Mucosa of stomach (tissue), 1 donor: ENCODE data around the gene CACNA2D3.

Experiments used
- H3K27me3 ChIP-seq: one replicate; pipeline ENCODE4 v1.7.0; 2013; ENCODE audit warnings: mild to moderate bottlenecking, low read length; ENCODE audit not compliant: control insufficient read depth, insufficient read depth
- H3K36me3 ChIP-seq: one replicate; pipeline ENCODE4 v1.7.0; 2013; ENCODE audit warnings: low read length; ENCODE audit not compliant: control insufficient read depth, insufficient read depth
- H3K4me1 ChIP-seq: one replicate; pipeline ENCODE4 v1.7.0; 2013; ENCODE audit warnings: mild to moderate bottlenecking, low read length; ENCODE audit not compliant: control insufficient read depth, insufficient read depth
- H3K4me3 ChIP-seq: one replicate; pipeline ENCODE4 v1.7.0; 2013; ENCODE audit warnings: low read length
- H3K9ac ChIP-seq: one replicate; pipeline ENCODE4 v1.7.0; 2013; ENCODE audit warnings: mild to moderate bottlenecking, low read length, moderate library complexity
- H3K9me3 ChIP-seq: one replicate; pipeline ENCODE4 v1.7.0; 2013; ENCODE audit warnings: mild to moderate bottlenecking, low read length, moderate library complexity; ENCODE audit not compliant: control insufficient read depth
- donor health status: Pancreatic carcinoma.

The CACNA2D3 gene

GRCh38 chr3:54305409-54306099, 183.2 kb downstream of the CACNA2D3 start:
- no peaks in the 10 kb centered on the region for H3K4me1 ChIP-seq
- H3K9me3 ChIP-seq: no peaks in the 10 kb centered on the region
- H3K36me3 ChIP-seq: no peaks in the 10 kb centered on the region
- no peak overlapping the region for H3K9ac ChIP-seq
- H3K4me3 ChIP-seq: no peak overlapping the region
- H3K27me3 ChIP-seq: no peaks in the 10 kb centered on the region

- H3K4me3 ChIP-seq: no peak overlapping the region
- no peak overlapping the region for H3K9ac ChIP-seq
- no peaks in the 10 kb centered on the region for H3K36me3 ChIP-seq
- no peaks in the 10 kb centered on the region for H3K4me1 ChIP-seq
- no peaks in the 10 kb centered on the region for H3K27me3 ChIP-seq
- no peaks in the 10 kb centered on the region for H3K9me3 ChIP-seq
These were observed 185.3 kb downstream of the CACNA2D3 start for GRCh38 chr3:54307566-54308180.

DNA sequence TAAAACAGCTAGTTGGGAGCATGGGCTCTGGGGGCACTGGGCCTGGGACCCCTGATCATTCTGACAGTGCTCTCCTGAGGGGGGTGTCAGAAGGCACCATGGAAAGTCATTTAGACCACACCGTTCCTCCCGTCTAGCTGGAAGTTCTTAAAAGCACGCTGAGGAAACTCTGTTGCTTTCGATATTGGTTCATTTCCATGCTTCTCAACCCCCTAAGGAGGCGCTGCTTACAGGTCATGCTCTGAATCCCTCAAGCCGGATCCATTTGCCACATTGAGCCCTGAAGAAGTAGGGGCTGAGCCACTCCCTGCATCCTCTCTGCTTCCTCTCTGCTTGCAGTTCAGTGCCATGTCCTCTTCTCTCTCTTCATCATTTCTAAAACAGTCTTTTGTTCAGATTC, 187.2 kb downstream of the CACNA2D3 start:
- no peaks in the 10 kb centered on the region for H3K4me1 ChIP-seq
- H3K27me3 ChIP-seq: no peaks in the 10 kb centered on the region
- no peak overlapping the region for H3K9ac ChIP-seq

GRCh38 chr3:54311211-54311747, 188.9 kb downstream of the CACNA2D3 start:
- no peaks in the 10 kb centered on the region for H3K4me1 ChIP-seq

More for the DNA sequence above, 187.2 kb downstream of the CACNA2D3 start:
- Histone ChIP-seq H3K4me3 (no peak overlapping the region), H3K9me3 (no peaks in the 10 kb centered on the region), H3K36me3 (no peaks in the 10 kb centered on the region)

DNA sequence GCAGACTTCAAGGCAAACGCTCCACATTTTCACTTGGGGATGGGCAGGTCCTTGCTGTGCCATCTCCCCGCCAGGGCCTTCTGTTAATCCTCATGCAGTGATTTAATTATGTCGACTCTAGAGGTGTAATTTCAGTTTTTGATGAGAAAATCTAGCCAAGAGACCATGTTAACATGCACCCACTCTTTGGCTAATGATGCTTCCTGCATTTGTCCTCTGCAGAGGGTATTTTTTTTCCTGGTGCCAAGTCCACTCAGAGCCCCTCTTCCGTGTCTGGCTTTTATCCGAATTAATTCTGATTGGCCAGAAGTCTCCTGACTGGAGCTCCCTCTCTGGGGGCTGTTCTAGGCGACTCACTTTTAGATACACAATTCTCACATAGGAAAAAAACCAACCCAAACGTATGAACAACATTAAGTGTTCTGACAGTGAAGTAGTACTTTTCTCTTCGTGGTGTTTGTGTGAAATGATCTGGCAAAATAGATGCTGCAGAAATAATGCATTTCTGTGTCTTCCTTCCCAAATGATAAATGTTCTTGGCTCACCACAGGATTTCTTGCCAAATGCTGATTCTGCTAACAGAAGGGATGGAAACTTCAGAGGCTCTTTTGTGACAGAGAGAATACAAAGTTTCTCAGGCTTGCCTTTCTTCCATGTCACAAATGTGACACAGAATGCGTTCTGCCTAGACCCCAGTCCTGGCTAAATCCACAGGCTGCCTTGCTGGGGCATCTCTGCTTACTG, 190.0 kb downstream of the CACNA2D3 start:
- no peaks in the 10 kb centered on the region for H3K36me3 ChIP-seq
- H3K4me1 ChIP-seq: no peaks in the 10 kb centered on the region
- H3K4me3 ChIP-seq: no peak overlapping the region
- no peaks in the 10 kb centered on the region for H3K27me3 ChIP-seq
- H3K9ac ChIP-seq: no peak overlapping the region
- no peaks in the 10 kb centered on the region for H3K9me3 ChIP-seq

More at GRCh38 chr3:54311211-54311747, 188.9 kb downstream of the CACNA2D3 start:
- Histone ChIP-seq H3K4me3 (no peak overlapping the region), H3K36me3 (no peaks in the 10 kb centered on the region), H3K9me3 (no peaks in the 10 kb centered on the region), H3K9ac (no peak overlapping the region), H3K27me3 (no peaks in the 10 kb centered on the region)

DNA sequence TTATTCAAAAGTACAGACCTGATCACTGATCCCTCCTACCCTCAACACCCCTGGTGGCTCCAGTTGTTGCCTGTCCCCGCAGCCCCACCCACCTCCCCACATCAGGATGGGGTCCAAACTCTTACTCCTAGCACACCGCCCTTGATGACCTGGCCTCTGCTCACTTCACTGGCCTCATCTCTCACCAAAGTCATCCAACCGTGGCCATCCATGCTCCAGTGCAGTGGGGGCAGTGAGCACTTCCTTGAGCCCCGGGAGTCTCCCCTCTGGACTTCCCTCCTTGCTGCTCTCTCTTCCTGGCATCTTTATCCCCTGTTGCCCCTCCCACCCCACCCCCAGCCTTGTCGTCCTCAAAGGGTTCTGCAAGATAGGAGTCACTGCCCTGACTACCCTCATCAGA, 191.1 kb downstream of the CACNA2D3 start:
- H3K36me3 ChIP-seq: no peaks in the 10 kb centered on the region
- H3K4me1 ChIP-seq: no peaks in the 10 kb centered on the region
- H3K27me3 ChIP-seq: no peaks in the 10 kb centered on the region
- H3K9me3 ChIP-seq: no peaks in the 10 kb centered on the region
- no peak overlapping the region for H3K9ac ChIP-seq
- H3K4me3 ChIP-seq: no peak overlapping the region

DNA sequence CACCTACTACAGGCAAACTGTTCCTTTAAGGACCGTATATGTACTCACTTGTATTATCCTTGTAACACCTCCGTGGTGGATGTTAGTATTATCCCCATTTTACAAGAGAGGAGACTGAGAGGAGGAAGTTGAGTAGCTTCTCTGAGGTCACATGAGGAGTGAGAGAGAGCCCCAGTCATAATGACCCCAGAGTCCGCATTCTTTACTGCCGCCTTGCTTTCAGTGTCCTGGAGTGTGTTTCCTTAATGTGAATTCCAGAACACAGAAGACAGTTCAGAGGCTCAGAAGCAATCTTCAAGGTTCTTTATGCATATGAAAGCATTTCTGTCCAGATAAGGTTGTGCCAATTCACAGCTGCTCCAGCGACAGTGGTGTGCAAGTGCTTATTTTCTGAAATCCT, 199.2 kb downstream of the CACNA2D3 start:
- Histone ChIP-seq H3K4me1 (peaks cover 9% of the 10 kb centered on the region), H3K36me3 (no peaks in the 10 kb centered on the region), H3K9ac (no peak overlapping the region), H3K27me3 (no peaks in the 10 kb centered on the region), H3K4me3 (no peak overlapping the region), H3K9me3 (no peaks in the 10 kb centered on the region)

- no peak overlapping the region for H3K9ac ChIP-seq
- no peaks in the 10 kb centered on the region for H3K36me3 ChIP-seq
- H3K4me1 ChIP-seq: peaks cover 9% of the 10 kb centered on the region
- no peaks in the 10 kb centered on the region for H3K27me3 ChIP-seq
- H3K9me3 ChIP-seq: no peaks in the 10 kb centered on the region
- no peak overlapping the region for H3K4me3 ChIP-seq
These were observed 200.0 kb downstream of the CACNA2D3 start for GRCh38 chr3:54322354-54322753.

GRCh38 chr3:54324103-54324502, 201.8 kb downstream of the CACNA2D3 start:
- H3K9ac ChIP-seq: no peak overlapping the region
- no peaks in the 10 kb centered on the region for H3K36me3 ChIP-seq
- H3K27me3 ChIP-seq: no peaks in the 10 kb centered on the region
- H3K4me3 ChIP-seq: no peak overlapping the region
- no peaks in the 10 kb centered on the region for H3K9me3 ChIP-seq
- peaks cover 9% of the 10 kb centered on the region for H3K4me1 ChIP-seq

DNA sequence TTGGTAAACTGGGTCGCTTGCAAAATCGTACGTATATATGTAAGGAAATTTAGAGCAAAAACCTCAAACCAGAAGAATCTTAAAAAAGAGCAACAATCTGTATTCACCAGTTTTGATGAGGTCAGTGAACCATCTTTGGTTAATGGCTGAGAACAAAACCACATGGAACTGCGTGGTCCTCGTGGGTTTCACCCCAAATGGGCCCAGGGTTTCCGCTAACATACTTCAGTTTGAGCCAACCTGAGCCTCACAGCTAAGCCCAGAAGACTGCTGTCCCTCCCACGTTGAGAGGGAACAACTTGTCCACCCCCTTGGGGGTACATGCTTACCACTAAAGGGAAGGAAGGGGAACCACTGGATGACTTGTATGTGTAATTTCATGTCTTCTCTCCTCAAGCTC, 204.6 kb downstream of the CACNA2D3 start:
- Histone ChIP-seq H3K27me3 (no peaks in the 10 kb centered on the region), H3K4me1 (peaks cover 9% of the 10 kb centered on the region), H3K9ac (no peak overlapping the region), H3K9me3 (no peaks in the 10 kb centered on the region), H3K4me3 (no peak overlapping the region), H3K36me3 (no peaks in the 10 kb centered on the region)

DNA sequence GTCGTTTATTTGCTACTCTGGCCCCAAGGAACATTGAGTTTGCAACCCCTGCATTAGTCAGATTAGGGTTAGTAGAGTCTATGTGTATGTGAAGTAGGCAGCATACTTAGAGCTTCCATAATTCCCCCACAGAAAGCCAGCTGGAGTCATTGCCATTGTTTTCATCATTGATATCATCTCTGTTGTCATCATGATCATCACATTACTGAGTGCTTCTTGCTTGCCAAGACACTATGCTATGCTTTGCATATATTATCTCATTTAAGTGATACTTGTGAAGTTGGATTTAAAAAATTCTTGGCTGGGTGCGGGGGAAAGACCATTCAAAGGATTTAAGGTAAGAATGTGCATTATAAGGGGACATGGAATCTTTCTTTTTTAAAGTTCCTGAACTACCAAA, 209.0 kb downstream of the CACNA2D3 start:
- Histone ChIP-seq H3K9ac (no peak overlapping the region), H3K27me3 (no peaks in the 10 kb centered on the region), H3K4me3 (no peak overlapping the region), H3K36me3 (no peaks in the 10 kb centered on the region), H3K4me1 (no peaks in the 10 kb centered on the region), H3K9me3 (no peaks in the 10 kb centered on the region)

DNA sequence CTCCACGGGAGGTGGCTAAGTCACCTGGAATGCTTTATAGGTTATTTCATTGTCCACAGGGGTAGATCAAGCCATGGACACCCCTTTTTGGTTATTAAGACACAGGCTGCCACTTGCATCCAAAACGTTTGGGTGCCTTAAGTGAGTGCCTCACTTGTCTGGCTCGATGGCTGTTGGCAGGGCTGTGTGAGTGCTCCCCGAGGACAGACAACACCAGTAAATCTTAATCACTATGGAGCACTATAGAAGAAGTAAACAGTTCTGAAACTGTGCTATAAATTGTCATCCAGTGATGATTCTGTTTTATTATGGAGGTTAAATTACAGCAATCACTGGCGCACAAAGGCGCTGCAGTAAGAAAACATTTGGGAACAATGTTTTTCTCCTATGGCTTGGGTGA, 215.5 kb downstream of the CACNA2D3 start:
- Histone ChIP-seq H3K4me1 (no peaks in the 10 kb centered on the region), H3K9ac (no peak overlapping the region), H3K9me3 (no peaks in the 10 kb centered on the region), H3K36me3 (no peaks in the 10 kb centered on the region), H3K27me3 (no peaks in the 10 kb centered on the region), H3K4me3 (no peak overlapping the region)
